HEK293T (cell line): ENCODE measurements around the gene PRKAG2.
"Not testable (repeated sequence)": the region's sequence is repeated elsewhere in the genome, so short reads cannot be mapped to it uniquely, and the experiment has no call there.

ENCODE experiments used
- CTCF ChIA-PET: fragments of 350-600 bp; formaldehyde crosslinking; extraction: SDS; loops from one replicate; lab custom pipeline; 2021; ENCODE audit warnings: antibody characterized with exemption, inconsistent platforms; lab: Yijun Ruan, JAX
- POLR2A ChIA-PET: fragments of 350-600 bp; formaldehyde crosslinking; extraction: SDS; loops from one replicate; lab custom pipeline; 2020; ENCODE audit warnings: antibody characterized with exemption, inconsistent platforms; lab: Yijun Ruan, JAX
- DNase-seq: peaks from one replicate; pipeline ENCODE4 v3.0.0; 2012; ENCODE audit warnings: mixed read lengths; ENCODE audit errors: extremely low spot score
- ARNT ChIP-seq: fragments of 450-650 bp; IDR thresholded peaks from 2 replicates; pipeline ENCODE4 v1.6.1; 2017; ENCODE audit warnings: mild to moderate bottlenecking
- BHLHE40 ChIP-seq: fragments of 450-650 bp; IDR thresholded peaks from 2 replicates; pipeline ENCODE4 v1.6.1; 2016; ENCODE audit warnings: mild to moderate bottlenecking, moderate library complexity, borderline replicate concordance
- CTBP1 ChIP-seq: fragments of 450-650 bp; IDR thresholded peaks from 2 replicates; pipeline ENCODE4 v1.6.1; 2016; ENCODE audit warnings: borderline replicate concordance
- ELF4 ChIP-seq: fragments of 450-650 bp; IDR thresholded peaks from 2 replicates; pipeline ENCODE4 v1.6.1; 2017; ENCODE audit warnings: antibody characterized with exemption
- FOXA1 ChIP-seq: fragments of 450-650 bp; IDR thresholded peaks from 2 replicates; pipeline ENCODE4 v1.6.1; 2016; ENCODE audit warnings: mild to moderate bottlenecking
- FOXK2 ChIP-seq: fragments of 450-650 bp; IDR thresholded peaks from 2 replicates; pipeline ENCODE4 v1.6.1; 2016; ENCODE audit warnings: mild to moderate bottlenecking
- FOXM1 ChIP-seq: fragments of 450-650 bp; IDR thresholded peaks from 2 replicates; pipeline ENCODE4 v1.6.1; 2017; ENCODE audit warnings: mild to moderate bottlenecking, borderline replicate concordance
- HDGF ChIP-seq: fragments of 450-650 bp; IDR thresholded peaks from 2 replicates; pipeline ENCODE4 v1.6.1; 2017; ENCODE audit warnings: antibody characterized with exemption, borderline replicate concordance
- L3MBTL2 ChIP-seq: fragments of 450-650 bp; conservative IDR thresholded peaks from 2 replicates; pipeline ENCODE4 v1.6.1; 2016; ENCODE audit warnings: mild to moderate bottlenecking
- LEF1 ChIP-seq: fragments of 450-650 bp; IDR thresholded peaks from 2 replicates; pipeline ENCODE4 v1.6.1; 2017; ENCODE audit warnings: mild to moderate bottlenecking, borderline replicate concordance
- NFRKB ChIP-seq: fragments of 450-650 bp; IDR thresholded peaks from 2 replicates; pipeline ENCODE4 v1.6.1; 2016; ENCODE audit warnings: mild to moderate bottlenecking, moderate library complexity
- SP1 ChIP-seq: fragments of 450-650 bp; IDR thresholded peaks from 2 replicates; pipeline ENCODE4 v1.6.1; 2017
- SUZ12 ChIP-seq: fragments of 450-650 bp; IDR thresholded peaks from 2 replicates; pipeline ENCODE4 v1.6.1; 2016; ENCODE audit warnings: mild to moderate bottlenecking
- TARDBP ChIP-seq: fragments of 450-650 bp; IDR thresholded peaks from 2 replicates; pipeline ENCODE4 v1.6.1; 2016
- ZNF384 ChIP-seq: fragments of 450-650 bp; IDR thresholded peaks from 2 replicates; pipeline ENCODE4 v1.6.1; 2016
- TF ChIP-seq, protein P1 (sequence below): fragments of 450-650 bp; IDR thresholded peaks from 2 replicates; pipeline ENCODE4 v1.6.1; 2016

Gene PRKAG2

GRCh38 chr7:151832656-151833055, 44.3 kb downstream of the PRKAG2 start:
- no peak for DNase-seq
- TF ChIP-seq ARNT, result no peak
- TF ChIP-seq ELF4, result no peak
- TF ChIP-seq FOXM1, result no peak
- no peak for TF ChIP-seq BHLHE40
- no peak for TF ChIP-seq HDGF
- POLR2A ChIA-PET, result no interaction called here
- CTCF ChIA-PET, result no interaction called here

DNA sequence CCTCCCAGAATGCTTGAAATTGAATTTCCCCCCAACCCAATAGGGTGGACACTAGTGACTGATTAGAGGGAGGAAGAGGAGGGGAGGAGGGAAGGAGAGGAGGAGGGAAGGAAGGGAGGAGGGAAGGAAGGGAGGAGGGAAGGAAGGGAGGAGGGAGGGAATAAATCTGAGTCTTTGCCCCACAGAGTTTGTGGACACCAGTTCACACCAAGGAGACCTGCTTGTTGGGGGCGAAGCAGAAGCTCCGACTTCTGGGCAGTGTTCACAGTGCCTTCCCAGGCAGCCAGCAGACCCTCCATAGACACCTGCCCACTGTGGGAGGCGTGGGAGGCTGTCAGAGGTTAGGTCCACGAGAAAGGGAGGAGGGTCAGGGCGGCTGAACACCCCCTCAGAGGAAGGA, 44.8 kb downstream of the PRKAG2 start:
- TF ChIP-seq ZNF384 (no peak), BHLHE40 (no peak), ELF4 (no peak), NFRKB (no peak), SUZ12 (no peak)

GRCh38 chr7:151831606-151832005, 45.3 kb downstream of the PRKAG2 start:
- CTCF ChIA-PET, result interaction anchor here (0.6 kb wide), 1 partner anchor 731 kb away, joined by 4 read pairs; no protein-coding TSS in a partner anchor
- no peak for DNase-seq
- TF ChIP-seq SP1, result no peak
- TF ChIP-seq NFRKB, result no peak
- TF ChIP-seq ZNF384, result no peak
- no peak for TF ChIP-seq LEF1
- no peak for TF ChIP-seq CTBP1
- POLR2A ChIA-PET, result no interaction called here

More for the DNA sequence above, 44.8 kb downstream of the PRKAG2 start:
- ChIA-PET POLR2A (no interaction called here), CTCF (no interaction called here)
- DNase-seq, result no peak

- ChIA-PET POLR2A (no interaction called here), CTCF (no interaction called here)
- DNase-seq, result no peak
- no peak for TF ChIP-seq SP1
- no peak for TF ChIP-seq LEF1
- TF ChIP-seq BHLHE40, result no peak
- no peak for TF ChIP-seq L3MBTL2
- no peak for TF ChIP-seq CTBP1
- no peak for TF ChIP-seq NFRKB
- TF ChIP-seq SUZ12, result no peak
- no peak for TF ChIP-seq HDGF
- no peak for TF ChIP-seq FOXA1
- TF ChIP-seq TARDBP, result no peak
- TF ChIP-seq, protein P1, sequence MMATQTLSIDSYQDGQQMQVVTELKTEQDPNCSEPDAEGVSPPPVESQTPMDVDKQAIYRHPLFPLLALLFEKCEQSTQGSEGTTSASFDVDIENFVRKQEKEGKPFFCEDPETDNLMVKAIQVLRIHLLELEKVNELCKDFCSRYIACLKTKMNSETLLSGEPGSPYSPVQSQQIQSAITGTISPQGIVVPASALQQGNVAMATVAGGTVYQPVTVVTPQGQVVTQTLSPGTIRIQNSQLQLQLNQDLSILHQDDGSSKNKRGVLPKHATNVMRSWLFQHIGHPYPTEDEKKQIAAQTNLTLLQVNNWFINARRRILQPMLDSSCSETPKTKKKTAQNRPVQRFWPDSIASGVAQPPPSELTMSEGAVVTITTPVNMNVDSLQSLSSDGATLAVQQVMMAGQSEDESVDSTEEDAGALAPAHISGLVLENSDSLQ, result no peak
- no peak for TF ChIP-seq ARNT
- TF ChIP-seq ZNF384, result no peak
- TF ChIP-seq ELF4, result no peak
Observed at GRCh38 chr7:151830121-151830830, 46.6 kb downstream of the PRKAG2 start.

DNA sequence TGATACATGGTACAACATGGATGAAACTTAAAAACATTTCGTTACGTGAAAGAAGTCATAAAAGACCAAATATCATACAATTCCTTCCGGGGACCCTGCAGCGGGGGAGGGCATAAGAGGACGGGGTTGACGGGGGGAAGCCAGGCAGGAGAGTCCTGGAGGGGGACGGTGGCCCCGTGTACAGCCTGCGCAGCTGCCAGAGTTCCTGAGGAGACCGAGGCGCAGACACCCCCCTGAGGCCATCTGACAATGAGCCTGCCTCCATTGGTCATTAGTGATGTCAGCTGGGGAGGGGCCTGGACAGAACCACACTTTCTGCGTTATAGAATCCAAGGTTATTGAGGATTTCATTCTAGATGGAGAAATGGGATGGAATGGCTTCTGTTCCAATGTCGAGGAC, 47.2 kb downstream of the PRKAG2 start:
- ChIA-PET CTCF (no interaction called here), POLR2A (no interaction called here)
- no peak for DNase-seq
- TF ChIP-seq SUZ12 (no peak), TARDBP (no peak), ARNT (no peak), FOXM1 (no peak), L3MBTL2 (no peak), FOXA1 (no peak), FOXK2 (no peak), SP1 (no peak)

- ChIA-PET CTCF (interaction anchor here (0.5 kb wide), 1 partner anchor 29 kb away, joined by 3 read pairs; no protein-coding TSS in a partner anchor), POLR2A (no interaction called here)
- TF ChIP-seq, protein P1, result no peak
- no peak for TF ChIP-seq FOXA1
- no peak for TF ChIP-seq NFRKB
- TF ChIP-seq FOXM1, result no peak
- no peak for TF ChIP-seq CTBP1
- no peak for TF ChIP-seq SP1
- TF ChIP-seq BHLHE40, result no peak
- TF ChIP-seq L3MBTL2, result no peak
- TF ChIP-seq HDGF, result no peak
- no peak for TF ChIP-seq SUZ12
- no peak for TF ChIP-seq LEF1
- no peak for TF ChIP-seq ZNF384
- TF ChIP-seq FOXK2, result no peak
- no peak for TF ChIP-seq TARDBP
- no peak for TF ChIP-seq ELF4
- no peak for TF ChIP-seq ARNT
- no peak for DNase-seq
Observed at GRCh38 chr7:151827620-151828019, 49.3 kb downstream of the PRKAG2 start.

GRCh38 chr7:151826316-151826715, 50.6 kb downstream of the PRKAG2 start:
- CTCF ChIA-PET, result interaction anchor here (0.6 kb wide), 1 partner anchor 106 kb away, joined by 3 read pairs; no protein-coding TSS in a partner anchor
- POLR2A ChIA-PET, result not testable (repeated sequence)

More at GRCh38 chr7:151826316-151826715, 50.6 kb downstream of the PRKAG2 start:
- not testable (repeated sequence) for DNase-seq
